Mucosa of descending colon (tissue), 3 donors: ENCODE results near the gene LYPLA2. TPM values are rescaled to one million over a fixed set of nuclear protein-coding genes. Genes with fewer than 3 reads are reported as not detected.

ENCODE experiments used
- ATAC-seq: fragments of 200-7000 bp; cut with Tn5 transposase; one replicate; pipeline ENCODE4 v1.9.1; 2020; ENCODE audit warnings: mild to moderate bottlenecking, moderate library complexity
- DNase-seq, 3 donors: peaks; one replicate each; pipeline ENCODE4 v3.0.0-alpha.2; 2020
- H3K36me3 ChIP-seq: fragments of 200-600 bp; one replicate; pipeline ENCODE4 v1.8.0; 2021; ENCODE audit warnings: low read depth, mild to moderate bottlenecking
- H3K4me1 ChIP-seq: fragments of 200-600 bp; one replicate; pipeline ENCODE4 v1.8.0; 2021; ENCODE audit warnings: low read depth, mild to moderate bottlenecking
- H3K4me3 ChIP-seq: fragments of 200-600 bp; one replicate; pipeline ENCODE4 v1.8.0; 2021; ENCODE audit warnings: mild to moderate bottlenecking
- H3K9me3 ChIP-seq: fragments of 200-600 bp; one replicate; pipeline ENCODE4 v1.8.0; 2021; ENCODE audit warnings: mild to moderate bottlenecking
- intact Hi-C, 2 donors: fragments of 100-400 bp; cut with DNase I in 1 of 2; cut with micrococcal nuclease in 1 of 2; formaldehyde crosslinking; loops; one replicate each; pipeline versions ENCODE4 v1.11.0 to v1.11.1; 2022; cut with DNase I, micrococcal nuclease
- total RNA-seq, 3 donors: library from RNA; stranded (reverse); fragmentation: NEBNext Ultra II Directional in 2 of 3; extraction: Animal tissue kit (Norgen Biotek cat#: 25700) in 2 of 3; gene quantifications; one replicate each; pipeline versions ENCODE4 v1.2.1 to v1.2.4, GENCODE V29; 2021 to 2023
- TF ChIP-seq, protein P1 (sequence below): fragments of 200-600 bp; IDR thresholded peaks from one replicate; pipeline ENCODE4 v1.8.0; 2022; ENCODE audit warnings: antibody characterized with exemption, mild to moderate bottlenecking
- donor health status: DM: no; HTN: no; CAD: no; lungs with moderate emphysema.
- donor health status: DM: no; HTN: no; CAD: no.
- donor health status: DM: no; HTN: yes; CAD: no.

The LYPLA2 gene
- total RNA-seq, 3 donors from 2014 or later = 49.9 to 89.0 (median 88.0) TPM

DNA sequence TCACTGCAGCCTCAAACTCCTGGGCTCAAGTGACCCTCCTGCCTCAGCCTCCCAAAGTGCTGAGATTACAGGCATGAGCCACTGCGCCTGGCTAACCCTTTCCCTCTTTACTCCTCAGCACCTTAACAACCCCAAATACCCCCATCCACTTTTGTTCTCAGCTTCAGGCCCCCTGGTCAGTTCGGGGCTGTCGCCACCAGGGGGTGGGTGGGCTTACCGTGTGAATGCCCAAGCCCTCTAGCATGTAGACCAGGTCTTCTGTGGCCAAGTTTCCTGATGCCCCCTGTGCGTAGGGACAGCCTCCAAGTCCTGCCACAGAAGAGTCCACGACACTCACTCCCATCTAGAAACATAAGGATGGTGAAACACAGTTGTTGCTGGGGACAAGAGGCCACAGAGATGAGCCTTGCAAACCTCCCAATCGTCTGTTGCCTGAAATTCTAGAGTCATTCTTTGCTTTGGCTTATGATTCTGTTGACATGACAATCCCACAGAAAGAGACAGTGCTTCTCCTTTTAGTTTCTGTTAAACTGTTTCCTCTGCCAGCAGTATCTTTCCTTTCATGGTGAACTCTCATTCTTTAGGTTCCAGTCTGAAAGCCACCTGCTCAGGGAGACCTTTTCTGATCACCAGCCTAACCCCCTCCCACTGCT, 13.4 kb downstream of the LYPLA2 start:
- Histone ChIP-seq H3K9me3 (no peaks in the 10 kb centered on the region), H3K4me3 (no peak overlapping the region), H3K4me1 (peaks cover 13% of the 10 kb centered on the region), H3K36me3 (no peaks in the 10 kb centered on the region)
- TF ChIP-seq, protein P1, sequence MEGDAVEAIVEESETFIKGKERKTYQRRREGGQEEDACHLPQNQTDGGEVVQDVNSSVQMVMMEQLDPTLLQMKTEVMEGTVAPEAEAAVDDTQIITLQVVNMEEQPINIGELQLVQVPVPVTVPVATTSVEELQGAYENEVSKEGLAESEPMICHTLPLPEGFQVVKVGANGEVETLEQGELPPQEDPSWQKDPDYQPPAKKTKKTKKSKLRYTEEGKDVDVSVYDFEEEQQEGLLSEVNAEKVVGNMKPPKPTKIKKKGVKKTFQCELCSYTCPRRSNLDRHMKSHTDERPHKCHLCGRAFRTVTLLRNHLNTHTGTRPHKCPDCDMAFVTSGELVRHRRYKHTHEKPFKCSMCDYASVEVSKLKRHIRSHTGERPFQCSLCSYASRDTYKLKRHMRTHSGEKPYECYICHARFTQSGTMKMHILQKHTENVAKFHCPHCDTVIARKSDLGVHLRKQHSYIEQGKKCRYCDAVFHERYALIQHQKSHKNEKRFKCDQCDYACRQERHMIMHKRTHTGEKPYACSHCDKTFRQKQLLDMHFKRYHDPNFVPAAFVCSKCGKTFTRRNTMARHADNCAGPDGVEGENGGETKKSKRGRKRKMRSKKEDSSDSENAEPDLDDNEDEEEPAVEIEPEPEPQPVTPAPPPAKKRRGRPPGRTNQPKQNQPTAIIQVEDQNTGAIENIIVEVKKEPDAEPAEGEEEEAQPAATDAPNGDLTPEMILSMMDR = no peak
- DNase-seq (no peak), ATAC-seq (no peak)
- intact Hi-C loops = loop anchor here in 1 of 2 donors (10.0 kb wide), 1 partner anchor 220 kb away; no protein-coding TSS in a partner anchor

DNA sequence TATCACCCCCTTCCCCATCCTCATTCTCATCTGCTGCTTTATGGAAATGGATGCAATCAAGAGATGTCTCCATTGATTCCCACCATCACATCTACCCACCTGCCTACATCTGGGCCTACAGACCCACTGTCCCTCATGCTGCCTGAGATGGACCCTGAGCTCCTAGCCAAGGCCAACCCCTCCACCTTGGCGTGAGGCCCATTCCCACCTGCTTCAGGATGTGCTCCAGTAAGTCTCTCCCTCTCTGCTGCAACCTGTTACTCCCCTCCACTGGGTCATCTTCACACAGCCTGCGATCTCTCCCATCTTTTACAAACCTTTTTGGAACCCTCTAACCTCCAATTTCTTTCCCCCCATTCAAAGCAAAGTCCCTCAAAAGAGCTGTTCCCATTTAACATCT, 14.1 kb downstream of the LYPLA2 start:
- intact Hi-C loops = loop anchor here in 1 of 2 donors (10.0 kb wide), 1 partner anchor 220 kb away; no protein-coding TSS in a partner anchor
- Histone ChIP-seq H3K4me3 (no peak overlapping the region), H3K4me1 (peaks cover 9% of the 10 kb centered on the region), H3K9me3 (no peaks in the 10 kb centered on the region), H3K36me3 (no peaks in the 10 kb centered on the region)
- TF ChIP-seq, protein P1 = no peak
- ATAC-seq (no peak), DNase-seq (no peak)

DNA sequence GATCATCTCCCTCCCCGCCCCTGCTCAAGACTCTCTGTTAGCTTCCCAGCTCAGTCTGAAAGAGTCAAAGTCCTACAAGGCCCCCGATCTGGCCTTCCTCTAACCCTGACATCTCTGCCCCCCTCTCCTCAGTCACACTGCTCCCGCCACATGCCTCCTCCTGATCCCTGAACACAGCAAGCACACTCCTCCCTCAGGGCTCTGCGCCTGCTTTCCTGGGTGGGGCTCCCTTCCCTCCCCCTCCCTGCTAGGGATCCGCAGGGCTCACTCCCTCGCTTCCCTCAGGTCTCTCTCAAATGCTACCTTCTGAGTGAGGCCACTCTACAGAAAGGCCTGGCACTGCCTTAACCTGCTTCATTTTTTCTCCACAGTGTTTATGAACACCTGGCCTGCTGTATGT, 15.3 kb downstream of the LYPLA2 start:
- no peaks in the 10 kb centered on the region for H3K36me3 ChIP-seq
- TF ChIP-seq, protein P1 = no peak
- DNase-seq = peak in 1 of 3 donors; percentile 16
- no peak overlapping the region for H3K4me3 ChIP-seq
- peaks cover 18% of the 10 kb centered on the region for H3K4me1 ChIP-seq
- ATAC-seq = no peak
- H3K9me3 ChIP-seq = no peaks in the 10 kb centered on the region
- intact Hi-C loops = loop anchor here in 1 of 2 donors (10.0 kb wide), 1 partner anchor 219 kb away; no protein-coding TSS in a partner anchor

DNA sequence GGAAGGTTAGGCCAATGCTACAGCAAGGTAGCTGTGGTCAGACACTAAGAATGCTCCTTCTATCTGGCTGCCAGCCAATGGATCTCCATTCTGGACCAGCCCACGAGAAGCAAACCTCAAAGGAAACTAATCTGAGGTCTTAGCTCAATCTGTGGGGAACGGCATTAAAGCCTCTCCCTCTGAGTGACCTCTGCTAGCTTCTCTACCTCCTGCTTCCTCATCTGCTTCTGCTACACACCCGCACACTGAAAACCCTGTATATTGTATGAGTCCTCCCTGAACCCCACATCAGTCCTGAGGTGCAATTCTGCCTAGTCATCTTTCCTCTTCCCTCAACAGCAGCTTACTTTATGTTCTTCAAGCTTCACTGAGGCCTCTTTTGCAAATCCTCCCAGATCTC, 16.5 kb downstream of the LYPLA2 start:
- TF ChIP-seq, protein P1 = no peak
- no peak for ATAC-seq
- no peak for DNase-seq
- no peak overlapping the region for H3K4me3 ChIP-seq
- H3K36me3 ChIP-seq = no peaks in the 10 kb centered on the region
- peaks cover 13% of the 10 kb centered on the region for H3K4me1 ChIP-seq
- no peaks in the 10 kb centered on the region for H3K9me3 ChIP-seq
- intact Hi-C loops = loop anchor here in 1 of 2 donors (10.0 kb wide), 1 partner anchor 217 kb away; no protein-coding TSS in a partner anchor

DNA sequence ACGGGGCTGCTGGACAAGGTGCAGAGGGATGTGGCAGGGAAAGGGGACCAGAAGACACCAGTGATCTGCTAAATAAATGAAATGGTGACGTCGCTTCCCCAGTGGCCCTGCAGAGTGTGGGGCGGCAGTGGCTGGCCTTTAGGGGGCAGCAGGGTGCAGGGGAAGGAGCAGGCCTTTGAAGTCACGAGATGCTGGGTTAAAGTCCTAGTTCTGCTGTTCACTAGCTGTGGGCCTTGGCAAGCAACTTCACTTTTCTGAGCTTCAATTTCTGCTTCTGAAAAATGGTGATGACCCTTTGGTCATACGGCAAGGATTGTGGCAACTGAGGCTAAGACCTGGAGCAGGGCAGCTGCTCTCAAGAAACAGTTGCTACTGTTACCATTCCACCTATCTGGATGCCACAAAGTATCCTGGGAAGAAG, 18.8 kb downstream of the LYPLA2 start:
- H3K9me3 ChIP-seq = no peaks in the 10 kb centered on the region
- intact Hi-C loops = loop anchor here (5.0 to 10.0 kb wide), 3 partner anchors 55 to 215 kb away; partner anchors contain the start of gene FUCA1 (in 2 of the 2)

More for the DNA sequence above, 18.8 kb downstream of the LYPLA2 start:
- ATAC-seq (peak; percentile 92), DNase-seq (peak; percentile 86 to 91 (median 88))
- H3K4me3 ChIP-seq = no peak overlapping the region
- peaks cover 13% of the 10 kb centered on the region for H3K4me1 ChIP-seq
- TF ChIP-seq, protein P1 = peak; percentile 82
- H3K36me3 ChIP-seq = peaks cover 4% of the 10 kb centered on the region
